Mucosa of descending colon (tissue), 3 donors: ENCODE measurements around the gene DPP10. TPM values are rescaled to one million over a fixed set of nuclear protein-coding genes. Genes with fewer than 3 reads are reported as not detected.
A peak's percentile ranks its signal among the peaks of the same experiment; 100 is the strongest.

ENCODE experiments used
- ATAC-seq: fragments of 200-7000 bp; cut with Tn5 transposase; one replicate; pipeline ENCODE4 v1.9.1; 2020; ENCODE audit warnings: mild to moderate bottlenecking, moderate library complexity
- DNase-seq, 3 donors: peaks; one replicate each; pipeline ENCODE4 v3.0.0-alpha.2; 2020
- H3K36me3 ChIP-seq: fragments of 200-600 bp; one replicate; pipeline ENCODE4 v1.8.0; 2021; ENCODE audit warnings: low read depth, mild to moderate bottlenecking
- H3K4me1 ChIP-seq: fragments of 200-600 bp; one replicate; pipeline ENCODE4 v1.8.0; 2021; ENCODE audit warnings: low read depth, mild to moderate bottlenecking
- H3K4me3 ChIP-seq: fragments of 200-600 bp; one replicate; pipeline ENCODE4 v1.8.0; 2021; ENCODE audit warnings: mild to moderate bottlenecking
- H3K9me3 ChIP-seq: fragments of 200-600 bp; one replicate; pipeline ENCODE4 v1.8.0; 2021; ENCODE audit warnings: mild to moderate bottlenecking
- intact Hi-C, 2 donors: fragments of 100-400 bp; cut with DNase I in 1 of 2; cut with micrococcal nuclease in 1 of 2; formaldehyde crosslinking; loops; one replicate each; pipeline versions ENCODE4 v1.11.0 to v1.11.1; 2022; cut with DNase I, micrococcal nuclease
- total RNA-seq, 3 donors: library from RNA; stranded (reverse); fragmentation: NEBNext Ultra II Directional in 2 of 3; extraction: Animal tissue kit (Norgen Biotek cat#: 25700) in 2 of 3; gene quantifications; one replicate each; pipeline versions ENCODE4 v1.2.1 to v1.2.4, GENCODE V29; 2021 to 2023
- TF ChIP-seq, protein P1 (sequence below): fragments of 200-600 bp; IDR thresholded peaks from one replicate; pipeline ENCODE4 v1.8.0; 2022; ENCODE audit warnings: antibody characterized with exemption, mild to moderate bottlenecking
- donor health status: DM: no; HTN: no; CAD: no; lungs with moderate emphysema.
- donor health status: DM: no; HTN: no; CAD: no.
- donor health status: DM: no; HTN: yes; CAD: no.

DPP10 gene
- total RNA-seq, 3 donors from 2014 or later, result 6.3 to 12.2 (median 6.9) TPM

DNA sequence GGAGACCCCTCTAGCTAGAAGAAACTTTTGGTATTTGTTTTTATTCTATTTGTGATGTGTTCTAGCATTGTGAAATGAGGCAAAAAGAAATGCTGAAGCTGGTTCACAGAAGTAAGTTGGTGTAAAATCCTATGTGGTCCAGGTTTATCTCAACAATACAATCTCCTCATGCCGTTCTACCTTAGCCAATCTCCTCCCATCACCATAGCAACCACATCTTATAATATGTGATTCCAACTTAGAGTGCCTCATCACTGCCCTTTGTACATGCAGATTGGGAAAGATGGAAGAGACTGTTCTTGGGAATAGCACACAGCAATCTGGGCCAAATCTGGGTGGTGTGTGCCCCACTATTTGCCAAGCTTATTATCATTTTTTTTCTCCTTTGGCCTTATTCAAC, 30.3 kb downstream of the DPP10 start:
- TF ChIP-seq, protein P1, sequence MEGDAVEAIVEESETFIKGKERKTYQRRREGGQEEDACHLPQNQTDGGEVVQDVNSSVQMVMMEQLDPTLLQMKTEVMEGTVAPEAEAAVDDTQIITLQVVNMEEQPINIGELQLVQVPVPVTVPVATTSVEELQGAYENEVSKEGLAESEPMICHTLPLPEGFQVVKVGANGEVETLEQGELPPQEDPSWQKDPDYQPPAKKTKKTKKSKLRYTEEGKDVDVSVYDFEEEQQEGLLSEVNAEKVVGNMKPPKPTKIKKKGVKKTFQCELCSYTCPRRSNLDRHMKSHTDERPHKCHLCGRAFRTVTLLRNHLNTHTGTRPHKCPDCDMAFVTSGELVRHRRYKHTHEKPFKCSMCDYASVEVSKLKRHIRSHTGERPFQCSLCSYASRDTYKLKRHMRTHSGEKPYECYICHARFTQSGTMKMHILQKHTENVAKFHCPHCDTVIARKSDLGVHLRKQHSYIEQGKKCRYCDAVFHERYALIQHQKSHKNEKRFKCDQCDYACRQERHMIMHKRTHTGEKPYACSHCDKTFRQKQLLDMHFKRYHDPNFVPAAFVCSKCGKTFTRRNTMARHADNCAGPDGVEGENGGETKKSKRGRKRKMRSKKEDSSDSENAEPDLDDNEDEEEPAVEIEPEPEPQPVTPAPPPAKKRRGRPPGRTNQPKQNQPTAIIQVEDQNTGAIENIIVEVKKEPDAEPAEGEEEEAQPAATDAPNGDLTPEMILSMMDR, result no peak
- no peaks in the 10 kb centered on the region for H3K4me1 ChIP-seq
- DNase-seq (no peak), ATAC-seq (no peak)
- no peaks in the 10 kb centered on the region for H3K9me3 ChIP-seq
- no peaks in the 10 kb centered on the region for H3K36me3 ChIP-seq
- no peak overlapping the region for H3K4me3 ChIP-seq
- intact Hi-C loops, result no loop called here

DNA sequence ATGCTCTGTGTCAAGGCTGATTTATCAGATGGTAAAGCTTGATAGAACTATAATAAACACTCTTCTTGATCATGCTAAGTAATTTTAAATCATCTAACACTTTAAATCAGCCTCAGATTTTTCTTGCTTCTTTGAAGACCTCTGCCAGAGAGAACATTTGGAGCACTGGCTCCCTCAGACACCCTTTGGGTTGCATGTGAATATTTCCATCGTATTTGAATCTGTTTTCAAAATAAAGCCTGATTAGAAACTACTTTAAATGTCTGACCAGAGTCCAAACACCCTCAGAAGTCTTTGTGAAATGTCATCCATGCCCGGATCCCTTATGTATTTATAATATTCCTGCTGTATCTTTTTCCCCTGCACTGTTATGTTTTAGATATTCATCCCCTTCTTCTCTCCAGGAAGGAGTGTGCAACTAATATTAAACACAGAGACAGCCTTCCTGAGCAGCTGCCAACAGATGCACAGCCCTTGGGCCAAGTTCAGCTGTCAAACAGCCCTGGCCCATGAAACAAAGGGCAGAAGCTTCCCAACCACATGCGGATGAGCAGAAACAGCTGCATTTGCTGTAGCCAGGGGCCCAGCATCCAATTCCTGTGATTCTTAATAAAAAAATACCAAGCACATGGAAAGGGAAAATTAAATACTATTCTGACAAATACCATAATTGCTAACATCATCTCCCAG, 46.5 kb downstream of the DPP10 start:
- Histone ChIP-seq H3K9me3 (no peaks in the 10 kb centered on the region), H3K36me3 (no peaks in the 10 kb centered on the region), H3K4me3 (no peak overlapping the region), H3K4me1 (no peaks in the 10 kb centered on the region)
- intact Hi-C loops, result no loop called here
- TF ChIP-seq, protein P1, result no peak
- peak in 1 of 3 donors; percentile 9 for DNase-seq
- ATAC-seq, result no peak

DNA sequence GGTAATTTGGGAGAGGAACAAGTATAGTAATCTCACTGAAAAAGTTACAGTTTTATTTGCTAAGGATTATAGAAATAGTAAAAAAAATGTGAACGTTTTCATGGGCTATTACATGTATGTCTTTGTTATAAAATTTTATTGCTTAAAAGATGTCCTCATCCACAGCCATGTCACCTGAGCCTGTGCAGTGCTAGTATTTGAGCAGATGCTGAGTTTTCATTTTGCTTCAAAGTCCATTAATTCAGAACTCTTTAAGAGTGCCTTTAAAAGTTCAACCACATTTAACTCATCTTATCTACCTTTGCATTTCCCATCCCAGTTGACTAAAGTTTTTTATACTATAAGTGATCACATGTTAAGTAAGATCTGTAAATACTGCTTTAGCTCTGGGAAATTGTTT, 52.6 kb downstream of the DPP10 start:
- DNase-seq, result no peak

DNA sequence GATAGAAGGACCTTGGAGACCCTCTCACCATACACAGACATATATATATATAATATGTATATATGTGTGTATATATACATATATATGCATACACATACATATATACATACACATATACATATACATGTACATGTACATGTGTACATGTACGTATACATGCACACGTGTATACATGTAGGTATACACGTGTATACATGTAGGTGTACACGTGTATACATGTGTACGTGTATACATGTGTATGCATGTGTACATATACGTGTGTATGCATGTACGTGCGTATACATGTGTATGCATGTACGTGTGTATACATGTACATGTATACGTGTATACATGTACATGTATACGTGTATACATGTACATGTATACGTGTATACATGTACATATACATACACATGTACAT, 54.5 kb downstream of the DPP10 start:
- Histone ChIP-seq H3K4me3 (no peak overlapping the region), H3K4me1 (no peaks in the 10 kb centered on the region), H3K36me3 (no peaks in the 10 kb centered on the region), H3K9me3 (no peaks in the 10 kb centered on the region)
- intact Hi-C loops, result no loop called here
- DNase-seq (no peak), ATAC-seq (no peak)
- TF ChIP-seq, protein P1, result no peak

More for the DNA sequence above, 52.6 kb downstream of the DPP10 start:
- Histone ChIP-seq H3K4me3 (no peak overlapping the region), H3K36me3 (no peaks in the 10 kb centered on the region), H3K9me3 (no peaks in the 10 kb centered on the region), H3K4me1 (no peaks in the 10 kb centered on the region)
- TF ChIP-seq, protein P1, result no peak
- no peak for ATAC-seq
- intact Hi-C loops, result no loop called here

DNA sequence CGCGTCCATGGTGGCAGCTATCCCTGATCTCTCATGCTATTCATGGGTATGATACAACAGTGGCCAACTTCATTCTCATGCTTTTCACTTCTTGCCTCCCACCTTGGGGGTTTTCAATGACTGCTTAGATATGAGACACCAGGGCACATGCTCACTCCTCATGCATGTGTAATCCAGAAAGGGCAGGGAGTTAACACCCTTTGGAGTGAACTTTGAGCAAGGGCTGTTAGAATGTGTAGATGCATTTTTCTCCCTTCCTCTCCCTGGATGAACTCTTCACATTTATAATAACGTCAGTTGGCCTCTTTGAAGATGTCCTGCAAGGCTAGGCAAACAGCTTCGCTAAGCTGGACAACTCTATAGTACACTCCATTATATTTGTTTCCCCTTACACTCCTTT, 56.7 kb downstream of the DPP10 start:
- DNase-seq (peak in 1 of 3 donors; percentile 36), ATAC-seq (peak; percentile 93)
- no peak overlapping the region for H3K4me3 ChIP-seq
- TF ChIP-seq, protein P1, result no peak
- no peaks in the 10 kb centered on the region for H3K36me3 ChIP-seq
- H3K9me3 ChIP-seq, result no peaks in the 10 kb centered on the region
- intact Hi-C loops, result no loop called here
- H3K4me1 ChIP-seq, result no peaks in the 10 kb centered on the region
